ENCODE measurements around the gene GPX4.

GRCh38 chr19:1138121-1138520 is 34.3 kb downstream of the GPX4 start:
- TF ChIP-seq, protein P1, sequence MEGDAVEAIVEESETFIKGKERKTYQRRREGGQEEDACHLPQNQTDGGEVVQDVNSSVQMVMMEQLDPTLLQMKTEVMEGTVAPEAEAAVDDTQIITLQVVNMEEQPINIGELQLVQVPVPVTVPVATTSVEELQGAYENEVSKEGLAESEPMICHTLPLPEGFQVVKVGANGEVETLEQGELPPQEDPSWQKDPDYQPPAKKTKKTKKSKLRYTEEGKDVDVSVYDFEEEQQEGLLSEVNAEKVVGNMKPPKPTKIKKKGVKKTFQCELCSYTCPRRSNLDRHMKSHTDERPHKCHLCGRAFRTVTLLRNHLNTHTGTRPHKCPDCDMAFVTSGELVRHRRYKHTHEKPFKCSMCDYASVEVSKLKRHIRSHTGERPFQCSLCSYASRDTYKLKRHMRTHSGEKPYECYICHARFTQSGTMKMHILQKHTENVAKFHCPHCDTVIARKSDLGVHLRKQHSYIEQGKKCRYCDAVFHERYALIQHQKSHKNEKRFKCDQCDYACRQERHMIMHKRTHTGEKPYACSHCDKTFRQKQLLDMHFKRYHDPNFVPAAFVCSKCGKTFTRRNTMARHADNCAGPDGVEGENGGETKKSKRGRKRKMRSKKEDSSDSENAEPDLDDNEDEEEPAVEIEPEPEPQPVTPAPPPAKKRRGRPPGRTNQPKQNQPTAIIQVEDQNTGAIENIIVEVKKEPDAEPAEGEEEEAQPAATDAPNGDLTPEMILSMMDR (IDR thresholded peaks at IDR 0.05) = no peak
- TF ChIP-seq POLR2A (IDR thresholded peaks at IDR 0.05) = no peak
